GM21360 (cell line): ENCODE results near the gene ORM1.
"Not testable (repeated sequence)": the region's sequence is repeated elsewhere in the genome, so short reads cannot be mapped to it uniquely, and the experiment has no call there.

Experiments used
- ATAC-seq: cut with Tn5 transposase; IDR thresholded peaks from one replicate; pipeline ENCODE4 v1.9.1; 2021; ENCODE audit warnings: mild to moderate bottlenecking, moderate library complexity; ENCODE audit not compliant: unreplicated experiment

The ORM1 gene

DNA sequence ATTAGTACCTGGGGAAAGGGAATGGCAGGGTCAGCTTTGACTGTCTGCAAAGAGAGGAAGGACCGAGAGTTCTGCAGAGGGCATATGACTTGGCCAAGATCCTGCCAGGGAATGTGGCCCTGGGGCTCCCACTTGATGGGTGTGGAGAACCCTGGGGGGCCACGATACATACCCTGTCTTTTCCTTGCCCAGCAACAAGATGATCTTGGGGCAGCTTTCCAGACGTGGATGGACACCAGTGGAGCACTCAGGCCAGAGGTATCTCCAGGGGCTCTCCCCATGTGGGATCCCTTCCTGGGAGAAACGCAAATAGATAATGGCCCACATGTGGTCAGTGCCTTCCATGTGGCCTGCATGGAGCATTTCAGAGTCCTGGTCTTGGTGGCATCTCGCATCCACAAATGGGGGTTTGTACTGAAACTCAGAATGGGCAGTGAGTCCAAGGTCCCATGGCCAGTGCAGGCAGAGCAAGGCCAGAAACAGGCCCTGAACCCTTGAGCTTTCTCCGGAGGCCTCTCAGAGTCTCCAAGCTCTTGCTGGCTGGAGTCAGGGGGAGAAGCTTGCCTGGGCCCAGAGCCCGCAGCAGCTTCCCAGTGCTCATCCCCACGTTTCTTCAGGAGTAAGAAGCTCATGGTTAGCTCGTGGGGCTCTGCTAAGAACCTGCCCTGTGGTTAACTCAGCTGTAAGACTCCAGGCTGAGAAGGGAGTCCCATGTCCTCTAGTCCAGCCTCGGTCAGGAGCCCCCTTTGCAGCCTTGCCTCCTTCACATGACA is 18.3 kb upstream of the ORM1 start:
- ATAC-seq: no peak

DNA sequence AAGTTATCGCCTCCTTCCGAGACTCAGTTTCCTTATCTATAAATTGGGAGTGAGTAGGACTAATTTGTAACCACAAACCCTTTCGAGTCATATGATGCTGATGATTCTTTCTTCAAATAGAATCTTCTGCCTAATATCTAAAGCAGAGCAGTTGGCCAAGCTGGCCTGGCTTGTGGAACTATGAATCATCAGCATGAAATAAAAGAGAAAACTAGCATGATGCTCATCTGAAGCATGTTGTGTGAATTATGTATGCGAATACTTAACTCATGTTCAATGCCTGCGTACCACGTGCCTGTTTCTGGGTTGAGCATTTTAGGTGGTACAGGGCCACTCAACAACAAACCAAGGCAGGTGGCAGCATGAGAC is 15.0 kb upstream of the ORM1 start:
- ATAC-seq: no peak

DNA sequence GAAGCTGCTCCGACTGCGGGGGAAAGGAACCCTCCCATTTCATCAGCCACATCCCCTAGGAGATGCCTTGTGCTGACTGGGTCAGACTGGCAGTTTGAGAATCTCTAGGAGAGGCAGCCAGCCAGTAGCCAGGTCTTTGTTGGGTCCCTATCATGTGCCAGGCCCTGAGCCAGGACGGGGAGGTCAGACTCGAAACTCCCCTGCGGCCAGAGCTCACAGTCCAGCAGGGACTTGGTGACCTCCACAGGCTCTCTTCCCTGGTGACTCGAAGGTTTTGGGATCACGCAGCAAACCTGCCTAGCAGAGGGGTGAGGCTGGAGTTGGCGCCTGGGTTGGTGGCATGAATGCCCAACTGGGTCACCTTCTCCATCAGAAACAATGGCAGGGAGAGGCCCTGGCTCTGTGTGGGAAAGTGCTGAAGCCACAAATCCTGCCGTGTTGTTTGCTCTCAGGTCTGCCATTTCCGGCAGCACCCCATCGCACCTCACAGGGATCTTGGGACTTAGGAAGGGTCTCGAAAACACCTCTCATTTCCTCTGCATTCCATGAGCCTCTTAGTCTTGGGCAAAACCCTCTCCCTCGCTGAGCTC is 14.4 kb upstream of the ORM1 start:
- ATAC-seq: no peak

DNA sequence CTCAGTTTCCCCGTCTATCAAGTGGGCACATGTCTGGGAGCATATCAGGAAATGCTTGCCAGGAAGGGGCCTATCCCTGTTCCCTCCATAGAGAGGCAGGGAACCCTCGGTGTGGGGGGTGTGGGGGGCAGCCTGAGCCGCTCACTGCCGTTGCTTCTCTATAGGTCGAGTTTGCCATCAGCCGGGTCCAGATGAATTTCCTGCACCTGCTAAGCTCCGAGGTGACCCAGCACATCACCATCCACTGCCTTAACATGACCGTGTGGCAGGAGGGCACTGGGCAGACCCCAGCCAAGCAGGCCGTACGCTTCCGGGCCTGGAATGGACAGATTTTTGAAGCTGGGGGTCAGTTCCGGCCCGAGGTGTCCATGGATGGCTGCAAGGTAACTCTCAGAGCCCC is 13.8 kb upstream of the ORM1 start:
- ATAC-seq: no peak

DNA sequence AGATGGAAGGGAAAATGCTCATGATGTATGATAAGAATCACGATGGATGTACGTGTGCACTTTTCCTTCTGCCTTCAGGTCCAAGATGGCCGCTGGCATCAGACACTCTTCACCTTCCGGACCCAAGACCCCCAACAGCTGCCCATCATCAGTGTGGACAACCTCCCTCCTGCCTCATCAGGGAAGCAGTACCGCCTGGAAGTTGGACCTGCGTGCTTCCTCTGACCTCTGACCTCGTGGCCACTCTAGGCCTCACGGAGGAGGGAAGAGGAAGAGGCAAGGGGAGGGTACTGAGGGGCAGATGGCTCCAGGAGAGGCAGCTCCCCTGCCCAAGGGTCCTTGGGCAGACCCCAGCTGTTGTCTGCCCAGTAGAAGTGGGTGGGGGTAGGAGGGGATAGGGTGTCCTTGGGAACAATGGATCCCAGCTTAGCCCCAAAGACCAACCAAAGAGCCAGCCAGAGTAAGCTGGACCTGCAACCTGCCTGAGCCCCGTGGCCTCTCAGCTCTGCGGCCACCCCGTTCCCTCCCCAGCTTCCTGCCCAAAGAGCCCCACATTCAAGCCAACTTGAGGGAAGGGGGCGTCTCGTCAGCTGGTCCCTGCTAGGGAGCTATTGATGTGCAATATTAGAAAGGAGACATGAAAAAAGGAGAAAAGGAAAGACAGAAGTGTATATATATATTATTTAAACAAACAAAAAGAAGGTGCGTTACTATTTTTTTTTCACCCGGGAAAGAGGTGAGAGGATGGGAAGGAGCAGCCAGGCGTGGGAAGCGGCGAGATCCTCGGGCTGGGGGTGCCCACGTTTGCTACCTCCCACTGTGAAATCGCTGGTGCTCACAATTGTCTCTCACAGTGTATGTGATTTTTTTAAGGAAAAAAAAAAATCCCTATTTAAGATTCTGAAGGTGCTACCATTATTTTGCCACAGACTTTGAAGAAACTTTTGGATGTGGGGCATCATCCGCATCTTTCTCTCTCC is 12.1 kb upstream of the ORM1 start:
- no peak for ATAC-seq

DNA sequence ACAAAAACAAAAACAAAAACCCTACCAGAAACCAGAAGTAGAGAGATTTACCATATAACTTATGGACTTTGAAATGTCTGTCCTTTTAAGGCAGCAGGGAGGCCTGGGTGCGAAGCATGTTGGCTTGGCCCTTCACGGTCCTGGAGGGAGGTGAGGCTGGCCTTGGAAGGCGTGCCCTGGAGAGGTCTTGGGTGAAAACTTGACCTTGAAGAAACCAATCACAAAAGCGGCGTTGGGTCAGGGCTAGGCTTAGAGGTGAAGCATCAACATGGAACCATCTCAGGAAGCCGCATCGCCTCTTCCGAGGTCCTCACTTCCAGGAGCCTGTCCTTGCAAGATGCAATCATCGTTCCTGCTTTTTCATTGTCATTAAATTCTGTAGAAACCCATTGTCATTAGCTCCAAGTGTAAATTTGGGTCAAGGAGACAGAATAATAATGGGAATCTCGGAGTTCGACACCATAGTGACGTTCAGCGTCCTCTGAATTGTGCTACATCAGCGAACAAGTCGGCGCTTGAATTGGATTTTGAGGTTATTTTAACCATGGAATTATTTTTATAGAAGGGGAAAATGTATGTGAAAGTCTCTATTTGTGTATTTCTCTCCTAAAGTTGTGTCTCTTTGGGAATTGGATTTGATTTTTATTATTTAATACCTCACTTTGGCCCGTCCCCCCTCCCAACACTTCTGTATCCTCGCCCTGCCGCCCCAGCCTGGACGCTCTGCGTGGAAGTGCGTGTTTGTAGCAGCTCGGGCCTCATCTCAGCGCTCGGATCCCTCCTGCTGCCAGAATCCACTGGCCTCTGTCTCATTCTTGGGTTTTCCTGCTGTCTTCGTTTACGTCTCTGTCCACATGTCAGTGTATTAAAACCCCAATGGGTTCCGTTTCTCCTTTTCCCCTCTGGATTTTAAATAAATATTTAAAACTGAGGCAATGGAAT is 11.1 kb upstream of the ORM1 start:
- no peak for ATAC-seq

DNA sequence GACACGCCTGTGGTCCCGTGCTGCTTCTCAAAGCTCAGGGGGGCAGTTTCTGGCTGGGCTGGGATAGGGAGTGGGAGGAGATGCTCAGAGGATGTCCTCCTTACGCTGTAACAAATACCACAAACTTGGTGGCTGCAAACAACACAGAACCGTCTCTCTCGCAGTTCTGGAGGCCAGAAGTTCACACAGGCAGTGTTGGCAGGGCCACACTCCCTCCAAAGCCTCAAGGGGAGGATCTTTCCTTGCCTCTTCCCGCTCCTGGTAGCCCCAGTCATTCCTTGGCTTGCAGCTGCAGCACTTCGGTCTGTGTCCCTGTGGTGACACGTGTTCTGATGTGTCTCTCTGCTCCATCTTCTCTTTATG is 10.4 kb upstream of the ORM1 start:
- ATAC-seq: no peak

- ATAC-seq: no peak
Measured at GRCh38 chr9:114313186-114313585, 9.7 kb upstream of the ORM1 start.

DNA sequence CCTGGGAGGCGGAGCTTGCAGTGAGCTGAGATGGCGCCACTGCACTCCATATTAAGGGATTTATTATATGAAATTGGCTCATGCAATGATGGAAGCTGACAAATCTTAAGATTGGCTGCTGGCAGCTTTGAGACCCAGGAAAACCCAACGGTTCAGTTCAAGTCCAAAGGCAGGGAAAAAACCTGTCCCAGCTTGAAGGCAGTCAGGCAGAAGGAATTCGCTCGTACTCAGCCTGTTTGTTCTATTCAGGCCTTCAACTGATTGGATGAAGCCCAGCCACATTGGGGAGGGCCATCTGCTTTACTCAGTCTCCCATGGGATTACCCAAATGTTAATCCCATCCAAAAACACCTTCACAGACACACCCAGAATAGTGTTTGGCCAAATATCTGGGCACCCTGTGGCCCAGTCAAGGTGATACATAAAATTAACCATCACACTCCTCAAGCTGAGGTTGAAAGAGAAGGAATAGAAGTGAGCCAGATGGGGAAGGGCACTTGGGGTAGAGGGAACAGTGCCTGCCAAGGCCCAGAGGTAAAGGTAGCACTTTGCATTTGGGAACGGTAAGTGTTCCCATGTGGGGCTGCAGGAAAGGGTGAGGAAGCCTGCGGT is 8.5 kb upstream of the ORM1 start:
- ATAC-seq: no peak

DNA sequence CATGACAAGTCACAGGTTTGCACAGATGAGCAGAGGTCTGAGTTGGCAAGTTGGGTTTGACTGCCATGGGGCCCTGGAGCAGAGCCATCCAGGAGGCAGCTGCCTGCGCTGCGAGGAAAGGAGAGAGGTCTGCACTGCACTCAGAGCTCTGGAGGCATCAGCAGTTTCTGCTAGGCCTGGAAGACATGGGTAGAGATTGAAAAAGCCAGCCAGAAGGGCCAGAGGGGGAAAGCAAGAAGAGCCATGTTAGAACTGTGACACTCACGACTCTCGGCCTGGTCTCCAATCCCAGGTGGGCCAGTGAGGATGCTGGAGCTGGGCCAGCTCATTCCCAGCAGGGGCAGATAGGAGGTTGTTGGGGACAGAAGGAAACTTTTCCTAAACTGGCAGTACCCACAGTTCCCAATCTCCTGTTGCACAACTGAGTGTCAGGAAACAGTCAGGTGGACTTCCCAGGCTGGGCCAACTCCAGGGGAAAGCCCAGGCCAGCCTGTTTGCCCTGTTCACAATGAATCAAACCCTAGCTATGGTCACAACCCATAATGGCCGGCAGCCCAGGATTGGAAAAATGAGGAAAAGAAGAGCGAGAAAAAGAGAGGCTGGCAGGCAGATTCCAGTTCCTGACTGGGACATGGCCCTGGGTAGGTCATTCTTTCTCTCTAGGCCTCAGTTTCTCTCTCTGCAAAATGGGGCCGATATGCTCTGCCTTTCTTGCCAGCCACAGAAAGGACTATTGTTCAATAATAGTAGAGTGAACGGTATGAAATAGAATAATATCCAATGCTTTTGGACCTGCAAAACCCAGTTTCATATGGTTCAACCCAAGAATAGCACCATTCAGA is 7.8 kb upstream of the ORM1 start:
- ATAC-seq: no peak

DNA sequence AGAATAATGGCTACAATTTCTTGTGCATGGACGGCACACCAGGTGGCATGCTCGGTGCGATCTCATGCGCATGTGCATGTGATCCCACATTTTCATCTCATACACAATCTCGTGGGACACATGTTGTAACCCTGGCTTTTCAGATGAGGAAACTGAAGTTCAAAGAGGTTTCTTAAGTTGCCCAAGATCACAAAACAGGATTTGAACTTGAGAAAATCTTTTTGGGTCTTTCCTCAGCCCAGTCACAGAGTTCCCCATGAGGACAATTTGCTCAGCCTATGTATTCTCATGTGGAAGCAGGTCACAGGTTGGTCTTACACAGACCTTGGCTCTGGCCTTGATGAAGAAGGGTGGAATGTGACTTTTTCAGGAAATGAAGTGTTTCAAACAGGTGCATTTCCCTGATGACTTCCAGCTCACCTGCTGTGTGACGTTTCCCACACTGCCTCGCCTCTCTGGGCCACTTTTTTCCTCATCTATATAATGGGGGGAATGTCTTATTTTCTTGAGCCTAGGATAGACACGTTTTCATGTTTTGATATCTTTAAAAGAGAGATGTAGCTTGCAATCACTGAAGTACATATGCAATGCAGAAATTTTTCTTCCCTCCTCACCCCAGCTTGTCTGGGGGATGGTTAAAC is 7.1 kb upstream of the ORM1 start:
- no peak for ATAC-seq

- no peak for ATAC-seq
Measured at GRCh38 chr9:114316605-114317230, 6.2 kb upstream of the ORM1 start.

GRCh38 chr9:114317665-114318357 is 5.1 kb upstream of the ORM1 start:
- ATAC-seq: no peak

DNA sequence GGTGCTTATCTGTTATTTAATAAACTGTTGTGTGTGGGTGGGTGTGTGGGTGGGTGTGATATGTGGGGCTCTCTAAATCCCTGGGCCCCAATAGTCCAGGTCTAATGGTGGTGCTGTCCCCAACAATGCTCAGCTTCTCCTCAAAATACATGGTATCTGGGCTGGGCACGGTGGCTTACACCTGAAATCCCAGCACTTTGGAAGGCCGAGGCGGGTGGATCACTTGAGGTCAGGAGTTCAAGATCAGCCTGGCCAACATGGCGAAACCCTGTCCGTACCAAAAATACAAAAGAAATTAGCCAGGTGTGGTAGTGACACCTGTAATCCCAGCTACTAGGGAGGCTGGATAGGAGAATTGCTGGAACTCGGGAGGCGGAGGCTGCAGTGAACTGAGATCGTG is 4.5 kb upstream of the ORM1 start:
- ATAC-seq: no peak

DNA sequence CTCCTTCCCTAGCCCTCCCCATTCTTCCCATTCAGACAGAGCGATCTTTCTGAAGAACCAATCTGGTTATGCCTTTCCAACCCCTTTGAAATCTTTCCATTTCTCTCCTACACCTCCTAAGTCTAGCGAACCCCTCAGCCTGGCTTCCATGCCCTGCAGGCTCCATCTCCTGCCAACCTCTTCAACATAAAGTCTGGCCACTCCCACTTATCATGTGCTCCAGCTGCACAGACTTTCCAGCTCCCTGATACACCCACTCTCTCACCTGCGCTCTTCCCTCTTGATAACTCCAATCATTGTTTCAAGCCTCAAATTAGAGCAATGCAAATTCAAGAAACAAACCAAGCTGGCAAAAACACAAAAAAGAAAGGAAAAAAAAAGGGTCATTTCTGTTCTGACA is 3.8 kb upstream of the ORM1 start:
- no peak for ATAC-seq

DNA sequence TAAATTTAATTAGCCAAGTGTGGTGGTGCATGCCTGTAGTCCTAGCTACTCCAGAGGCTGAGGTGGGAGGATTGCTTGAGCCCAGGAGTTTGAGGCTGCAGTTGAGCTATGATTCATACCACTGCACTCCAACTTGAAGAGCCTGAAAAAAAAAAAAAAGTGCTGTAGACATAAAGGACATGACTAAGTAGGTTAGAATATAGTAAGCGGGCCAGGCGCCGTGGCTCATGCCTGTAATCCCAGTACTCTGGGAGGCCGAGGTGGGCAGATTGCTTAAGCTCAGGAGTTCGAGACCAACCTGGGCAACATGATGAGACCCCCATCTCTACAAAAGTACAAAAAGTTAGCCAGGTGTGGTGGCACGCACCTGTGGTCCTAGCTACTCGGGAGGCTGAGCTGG is 2.2 kb upstream of the ORM1 start:
- ATAC-seq: not testable (repeated sequence)

- ATAC-seq: no peak
Measured at GRCh38 chr9:114321759-114322158, 1.1 kb upstream of the ORM1 start.
